ENCODE measurements around the gene THBS2.

GRCh38 chr6:169237496-169238134, 16.0 kb downstream of the THBS2 start:
- TF ChIP-seq CTCF (IDR thresholded peaks at IDR 0.05; ENCODE audit: insufficient read depth, low read depth, low read length) (no peak), EZH2 (IDR thresholded peaks at IDR 0.05; ENCODE audit: insufficient read depth, low read length) (no peak)
